Activated naive CD4-positive, alpha-beta T cell treated with anti-CD3 and anti-CD28 coated beads for 36 hours (primary cell): ENCODE measurements around the gene GOLGA6L1. TPM values are rescaled to one million over a fixed set of nuclear protein-coding genes. Genes with fewer than 3 reads are reported as not detected.
"Not testable (repeated sequence)": the region's sequence is repeated elsewhere in the genome, so short reads cannot be mapped to it uniquely, and the experiment has no call there.

Experiments
- CTCF ChIA-PET: fragments of 350-600 bp; sonication (Branson Sonifier 250); formaldehyde crosslinking; loops from one replicate; lab custom pipeline; 2021; ENCODE audit warnings: antibody characterized with exemption; lab: Charles Lee
- DNase-seq: peaks from one replicate; pipeline ENCODE4 v3.0.0-alpha.2; 2020
- H3K27ac Mint-ChIP-seq: one replicate; pipeline ENCODE4 v1.8.0; 2021; ENCODE audit warnings: mild to moderate bottlenecking, mixed read lengths
- H3K27me3 Mint-ChIP-seq: one replicate; pipeline ENCODE4 v1.8.0; 2021; ENCODE audit warnings: low read depth, mixed read lengths
- H3K36me3 Mint-ChIP-seq: one replicate; pipeline ENCODE4 v1.8.0; 2021; ENCODE audit warnings: low read depth, mixed read lengths
- H3K4me1 Mint-ChIP-seq: one replicate; pipeline ENCODE4 v1.8.0; 2021; ENCODE audit warnings: low read depth, mixed read lengths
- H3K4me3 Mint-ChIP-seq: one replicate; pipeline ENCODE4 v1.8.0; 2021; ENCODE audit warnings: mild to moderate bottlenecking, moderate library complexity, mixed read lengths
- H3K9me3 Mint-ChIP-seq: one replicate; pipeline ENCODE4 v1.8.0; 2021; ENCODE audit warnings: mixed read lengths
- intact Hi-C: fragments of 100-400 bp; cut with micrococcal nuclease; formaldehyde crosslinking; loops from one replicate; pipeline ENCODE4 v1.15.1; 2023
- total RNA-seq, 2 experiments: library from RNA; stranded (reverse); gene quantifications; one replicate each; pipeline ENCODE4 v1.2.3, GENCODE V29; 2021

GOLGA6L1 gene, protein sequence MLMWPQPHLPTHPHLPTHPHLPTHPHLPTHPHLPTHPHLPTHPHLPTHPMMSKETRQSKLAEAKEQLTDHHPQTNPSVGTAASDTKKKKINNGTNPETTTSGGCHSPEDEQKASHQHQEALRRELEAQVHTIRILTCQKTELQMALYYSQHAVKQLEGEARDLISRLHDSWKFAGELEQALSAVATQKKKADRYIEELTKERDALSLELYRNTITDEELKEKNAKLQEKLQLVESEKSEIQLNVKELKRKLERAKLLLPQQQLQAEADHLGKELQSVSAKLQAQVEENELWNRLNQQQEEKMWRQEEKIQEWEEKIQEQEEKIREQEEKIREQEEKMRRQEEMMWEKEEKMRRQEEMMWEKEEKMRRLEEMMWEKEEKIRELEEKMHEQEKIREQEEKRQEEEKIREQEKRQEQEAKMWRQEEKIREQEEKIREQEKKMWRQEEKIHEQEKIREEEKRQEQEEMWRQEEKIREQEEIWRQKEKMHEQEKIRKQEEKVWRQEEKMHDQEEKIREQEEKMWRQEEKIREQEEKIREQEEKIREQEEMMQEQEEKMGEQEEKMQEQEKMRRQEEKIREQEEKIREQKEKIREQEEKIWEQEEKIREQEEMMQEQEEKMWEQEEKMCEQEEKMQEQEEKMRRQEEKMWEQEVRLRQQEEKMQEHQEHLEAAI
- not detected for total RNA-seq

GRCh38 chr15:23136722-23137121, at the start of gene GOLGA6L1:
Gene GOLGA6L1, minus strand, starts transcription at chr15:23136822. Its CDS starts 91 bp downstream, at chr15:23136731.
- DNase-seq, H3K36me3 Mint-ChIP-seq, H3K4me1 Mint-ChIP-seq, CTCF ChIA-PET, H3K4me3 Mint-ChIP-seq, intact Hi-C loops, H3K27ac Mint-ChIP-seq, H3K27me3 Mint-ChIP-seq, H3K9me3 Mint-ChIP-seq: not testable (repeated sequence)

DNA sequence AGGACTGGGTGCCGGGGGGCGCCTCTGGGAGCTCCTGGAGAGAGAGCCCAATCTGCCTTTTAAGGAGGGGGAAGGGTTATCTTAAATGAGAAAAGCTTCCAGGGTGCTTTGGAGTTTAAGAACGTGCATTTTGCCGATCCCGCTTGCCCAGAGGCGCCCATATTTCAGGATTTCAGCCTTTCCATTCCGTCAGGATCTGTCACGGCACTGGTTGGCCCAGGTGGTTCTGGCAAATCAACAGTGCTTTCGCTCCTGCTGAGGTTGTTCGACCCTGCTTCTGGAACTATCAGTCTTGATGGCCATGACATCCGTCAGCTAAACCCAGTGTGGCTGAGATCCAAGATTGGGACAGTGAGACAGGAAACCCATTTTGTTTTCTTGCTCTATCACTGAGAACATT, 44.6 kb upstream of the GOLGA6L1 start:
- H3K4me1 Mint-ChIP-seq, H3K36me3 Mint-ChIP-seq, CTCF ChIA-PET, H3K9me3 Mint-ChIP-seq, H3K27ac Mint-ChIP-seq, H3K4me3 Mint-ChIP-seq, H3K27me3 Mint-ChIP-seq, DNase-seq, intact Hi-C loops: not testable (repeated sequence)

DNA sequence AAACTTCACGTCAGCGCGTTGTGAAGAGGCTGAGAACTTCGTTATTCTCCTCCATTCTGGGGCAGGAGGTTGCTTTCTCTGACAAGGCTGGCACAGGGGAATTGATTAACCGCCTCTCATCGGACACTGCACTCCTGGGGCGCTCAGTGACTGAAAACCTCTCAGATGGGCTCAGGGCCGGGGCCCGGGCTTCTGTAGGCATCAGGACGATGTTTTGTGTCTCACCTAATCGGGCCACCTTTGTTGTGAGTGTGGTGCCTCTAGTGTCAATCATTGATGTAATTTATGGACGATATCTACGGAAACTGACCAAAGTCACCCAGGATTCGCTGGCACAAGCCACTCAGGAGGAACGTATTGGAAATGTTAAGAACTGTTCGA, 43.9 kb upstream of the GOLGA6L1 start:
- DNase-seq, H3K27me3 Mint-ChIP-seq, H3K4me3 Mint-ChIP-seq, H3K36me3 Mint-ChIP-seq, intact Hi-C loops, H3K27ac Mint-ChIP-seq, H3K4me1 Mint-ChIP-seq, CTCF ChIA-PET, H3K9me3 Mint-ChIP-seq: not testable (repeated sequence)

DNA sequence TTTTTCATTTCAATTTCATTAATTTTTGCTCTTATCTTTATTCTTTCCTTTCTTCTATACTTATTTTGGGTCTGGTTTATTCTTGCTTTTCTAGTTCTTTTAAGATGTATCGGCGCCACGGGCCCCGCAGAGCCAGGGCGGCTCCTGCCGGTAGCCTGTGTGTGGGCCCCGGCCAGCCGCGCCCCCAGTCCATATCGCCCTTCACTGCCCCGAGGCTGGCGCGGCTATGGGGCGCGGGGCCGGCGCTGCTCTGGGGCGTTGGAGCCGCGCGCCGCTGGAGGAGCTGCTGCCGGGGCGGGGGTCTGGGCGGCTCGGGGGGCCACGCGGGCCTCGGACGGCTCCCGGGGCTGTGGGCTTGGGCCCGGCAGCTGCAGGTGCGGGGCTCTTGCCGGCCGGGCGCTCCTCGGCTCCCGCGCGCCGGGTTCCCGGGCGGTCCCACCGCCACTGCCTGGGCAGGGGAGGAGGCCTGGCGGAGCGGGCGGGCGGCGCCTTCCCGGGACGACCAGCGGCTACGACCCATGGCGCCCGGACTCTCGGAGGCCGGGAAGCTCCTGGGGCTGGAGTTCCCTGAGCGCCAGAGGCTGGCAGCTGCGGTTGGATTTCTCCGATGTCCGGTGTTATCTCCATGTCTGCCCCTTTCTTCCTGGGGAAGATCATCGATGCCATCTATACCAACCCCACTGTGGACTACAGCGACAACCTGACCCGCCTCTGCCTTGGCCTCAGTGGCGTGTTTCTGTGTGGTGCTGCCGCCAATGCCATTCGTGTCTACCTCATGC, 43.3 kb upstream of the GOLGA6L1 start:
- H3K4me1 Mint-ChIP-seq, H3K27me3 Mint-ChIP-seq, H3K27ac Mint-ChIP-seq, H3K4me3 Mint-ChIP-seq, H3K36me3 Mint-ChIP-seq, H3K9me3 Mint-ChIP-seq, CTCF ChIA-PET, DNase-seq, intact Hi-C loops: not testable (repeated sequence)

DNA sequence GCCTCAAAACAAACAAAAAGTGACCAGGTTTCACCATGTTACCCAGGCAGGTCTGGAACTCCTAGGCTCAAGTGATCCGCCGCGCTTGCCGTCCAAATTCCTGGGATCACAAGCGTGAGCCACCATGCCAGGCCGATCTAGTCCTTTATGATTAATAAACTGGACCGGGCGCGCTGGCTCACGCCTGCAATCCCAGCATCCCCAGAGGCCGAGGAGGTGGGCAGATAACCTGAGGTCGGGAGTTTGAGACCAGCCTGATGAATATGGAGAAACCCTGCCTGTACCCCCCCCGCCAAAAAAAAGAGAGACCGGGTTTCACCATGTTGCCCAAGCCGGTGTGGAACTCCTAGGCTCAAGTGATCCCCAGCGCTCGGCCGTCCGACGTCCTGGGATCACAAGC, 40.1 kb upstream of the GOLGA6L1 start:
- CTCF ChIA-PET, H3K9me3 Mint-ChIP-seq, DNase-seq, intact Hi-C loops, H3K4me3 Mint-ChIP-seq, H3K27me3 Mint-ChIP-seq, H3K4me1 Mint-ChIP-seq, H3K36me3 Mint-ChIP-seq, H3K27ac Mint-ChIP-seq: not testable (repeated sequence)

DNA sequence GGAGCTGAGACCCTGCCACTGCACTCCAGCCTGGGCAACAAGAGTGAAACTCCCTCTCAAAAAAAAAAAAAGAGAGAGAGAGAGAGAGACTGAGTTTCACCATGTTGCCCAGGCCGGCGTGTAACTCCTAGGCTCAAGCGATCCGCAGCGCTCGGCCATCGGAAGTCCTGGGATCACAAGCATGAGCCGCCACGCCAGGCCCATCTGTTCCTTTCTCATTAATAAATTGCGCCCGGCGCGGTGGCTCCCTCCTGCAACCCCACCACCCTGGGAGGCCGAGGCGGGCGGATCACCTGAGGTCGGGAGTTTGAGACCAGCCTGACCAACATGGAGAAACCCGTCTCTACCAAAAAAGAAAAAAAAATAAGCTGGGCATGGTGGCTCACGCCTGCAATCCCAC, 39.0 kb upstream of the GOLGA6L1 start:
- H3K4me3 Mint-ChIP-seq, H3K9me3 Mint-ChIP-seq, H3K27ac Mint-ChIP-seq, intact Hi-C loops, H3K27me3 Mint-ChIP-seq, CTCF ChIA-PET, H3K36me3 Mint-ChIP-seq, H3K4me1 Mint-ChIP-seq, DNase-seq: not testable (repeated sequence)

DNA sequence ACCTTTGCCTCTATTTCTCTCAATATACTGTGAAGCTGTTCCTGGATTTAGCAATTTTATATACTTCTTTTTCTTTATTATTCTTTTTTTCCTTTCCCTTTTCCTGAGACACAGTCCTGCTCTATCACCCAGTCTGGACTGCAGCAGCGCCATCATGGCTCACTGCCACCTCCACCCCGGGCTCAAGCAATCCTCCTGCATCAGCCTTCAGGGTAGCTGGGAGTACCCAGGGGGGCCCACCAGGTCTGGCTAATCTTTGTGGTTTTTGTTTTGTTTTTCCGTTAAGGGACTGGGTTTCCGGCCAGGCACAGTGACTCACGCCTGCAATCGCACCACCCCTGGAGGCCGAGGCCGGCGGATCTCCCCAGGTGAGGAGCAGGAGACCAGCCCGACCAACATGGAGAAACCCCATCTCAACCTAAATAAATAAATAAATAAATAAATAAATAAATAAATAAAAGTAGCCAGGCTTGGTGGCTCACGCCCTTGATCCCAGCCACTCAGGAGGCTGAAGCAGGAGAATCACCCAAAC, 38.1 kb upstream of the GOLGA6L1 start:
- H3K27me3 Mint-ChIP-seq, H3K9me3 Mint-ChIP-seq, H3K4me1 Mint-ChIP-seq, DNase-seq, H3K36me3 Mint-ChIP-seq, H3K4me3 Mint-ChIP-seq, CTCF ChIA-PET, H3K27ac Mint-ChIP-seq, intact Hi-C loops: not testable (repeated sequence)

GRCh38 chr15:23132787-23133186, 3.8 kb downstream of the GOLGA6L1 start:
- CTCF ChIA-PET: not testable (repeated sequence)

DNA sequence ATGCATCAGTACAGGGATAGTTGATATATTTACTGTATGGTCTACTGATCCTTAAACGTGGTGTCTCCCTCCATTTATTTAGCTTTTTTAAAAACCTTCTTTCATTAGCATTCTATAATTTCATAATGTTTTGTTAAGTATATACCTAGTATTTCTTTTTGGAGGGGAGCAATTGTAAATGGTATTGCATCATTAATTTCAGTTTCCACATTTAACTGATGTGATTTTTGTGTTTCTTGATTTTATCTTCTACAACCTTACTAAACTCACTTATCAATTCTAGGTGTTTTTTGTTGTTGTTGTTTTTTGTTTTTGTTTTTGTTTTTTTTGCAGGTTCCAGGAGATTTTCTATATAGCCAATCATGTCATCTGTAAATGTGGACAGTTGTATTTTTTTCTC, 18.4 kb downstream of the GOLGA6L1 start:
- H3K27ac Mint-ChIP-seq: no peak overlapping the region
- CTCF ChIA-PET: no interaction called here

More at GRCh38 chr15:23132787-23133186, 3.8 kb downstream of the GOLGA6L1 start:
- H3K27me3 Mint-ChIP-seq, H3K4me3 Mint-ChIP-seq, H3K36me3 Mint-ChIP-seq, H3K27ac Mint-ChIP-seq, H3K9me3 Mint-ChIP-seq, intact Hi-C loops, DNase-seq, H3K4me1 Mint-ChIP-seq: not testable (repeated sequence)

DNA sequence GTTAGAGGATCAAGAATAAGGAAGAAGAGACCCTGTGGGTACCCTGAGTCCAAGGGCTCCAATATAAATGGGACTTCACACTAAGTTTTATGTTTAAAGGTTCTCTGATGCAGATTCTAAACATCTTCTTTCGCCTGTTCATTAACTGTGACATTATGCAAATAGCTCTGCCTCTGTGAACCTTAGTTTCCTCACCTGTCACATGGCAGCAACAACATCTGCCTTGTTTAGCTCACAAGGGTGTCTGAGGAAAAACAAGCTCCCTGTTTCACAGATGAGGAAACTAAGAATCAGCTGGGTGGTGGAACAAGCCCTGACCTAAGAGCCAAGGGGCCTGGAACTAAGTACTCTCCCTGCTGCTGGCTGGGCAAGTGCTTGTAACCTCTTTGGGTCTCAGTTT, 40.8 kb downstream of the GOLGA6L1 start:
- intact Hi-C loops: no loop called here

More for the DNA sequence above, 18.4 kb downstream of the GOLGA6L1 start:
- Mint-ChIP-seq H3K4me1 (no peaks in the 10 kb centered on the region), H3K27me3 (peaks cover 7% of the 10 kb centered on the region), H3K4me3 (no peak overlapping the region), H3K36me3 (no peaks in the 10 kb centered on the region), H3K9me3 (no peaks in the 10 kb centered on the region)
- intact Hi-C loops: no loop called here
- DNase-seq: no peak

DNA sequence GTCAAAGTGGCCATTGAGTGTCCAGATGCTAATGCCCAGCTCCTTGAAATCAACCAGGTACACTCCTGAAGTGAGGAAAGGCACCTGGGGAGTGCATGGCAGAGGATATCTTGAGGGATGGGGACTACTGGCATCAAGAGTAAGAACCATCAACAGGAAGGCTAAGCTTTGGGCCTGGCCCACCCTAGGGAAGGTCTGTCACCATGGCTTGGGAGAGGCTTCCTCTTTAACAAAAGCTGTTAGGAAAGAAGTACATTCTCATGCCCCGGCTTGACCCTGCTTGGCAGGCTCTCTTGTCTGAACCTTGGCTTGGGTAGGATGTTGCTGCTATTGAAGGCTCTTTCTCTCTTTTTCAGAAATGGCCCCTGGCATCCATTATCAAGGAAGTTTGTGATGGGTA, 53.5 kb downstream of the GOLGA6L1 start:
- no peak overlapping the region for H3K27ac Mint-ChIP-seq
- DNase-seq: no peak
- H3K27me3 Mint-ChIP-seq: no peaks in the 10 kb centered on the region
- H3K9me3 Mint-ChIP-seq: no peaks in the 10 kb centered on the region
- CTCF ChIA-PET: no interaction called here
- no peaks in the 10 kb centered on the region for H3K36me3 Mint-ChIP-seq
- intact Hi-C loops: no loop called here
- no peak overlapping the region for H3K4me3 Mint-ChIP-seq
- no peaks in the 10 kb centered on the region for H3K4me1 Mint-ChIP-seq

More for the DNA sequence above, 40.8 kb downstream of the GOLGA6L1 start:
- Mint-ChIP-seq H3K4me3 (no peak overlapping the region), H3K36me3 (no peaks in the 10 kb centered on the region), H3K27ac (no peak overlapping the region), H3K27me3 (peaks cover 8% of the 10 kb centered on the region), H3K9me3 (no peaks in the 10 kb centered on the region), H3K4me1 (no peaks in the 10 kb centered on the region)
- no peak for DNase-seq
- CTCF ChIA-PET: no interaction called here

DNA sequence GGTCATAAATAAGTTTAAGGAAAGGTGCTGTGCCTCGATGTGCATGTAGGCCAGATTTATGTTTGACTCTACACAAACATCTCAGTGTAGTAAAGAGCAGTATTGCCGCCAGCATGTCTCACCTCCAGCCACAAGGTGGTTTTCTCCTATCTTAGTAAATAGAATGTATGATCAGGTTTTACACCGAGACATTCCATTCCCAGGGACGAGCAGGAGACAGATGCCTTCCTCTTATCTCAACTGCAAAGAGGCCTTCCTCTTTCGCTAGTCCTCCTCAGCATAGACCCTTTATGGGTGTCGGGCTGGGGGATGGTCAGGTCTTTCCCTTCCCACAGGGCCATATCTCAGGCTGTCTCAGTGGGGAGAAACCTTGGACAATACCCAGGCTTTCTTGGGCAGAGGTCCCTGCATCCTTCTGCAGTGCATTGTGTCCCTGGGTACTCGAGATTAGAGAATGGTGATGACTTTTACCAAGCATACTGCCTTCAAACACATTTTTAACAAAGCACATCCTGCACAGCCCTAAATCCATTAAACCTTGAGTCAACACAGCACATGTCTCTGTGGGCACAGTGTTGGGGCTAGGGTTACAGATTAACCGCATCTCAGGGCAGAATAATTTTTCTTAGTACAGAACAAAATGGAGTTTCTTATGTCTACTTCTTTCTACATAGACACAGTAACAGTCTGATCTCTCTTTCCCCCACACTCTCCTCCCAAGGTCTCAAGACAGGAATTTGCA, 54.5 kb downstream of the GOLGA6L1 start:
- H3K27me3 Mint-ChIP-seq, intact Hi-C loops, H3K4me1 Mint-ChIP-seq, CTCF ChIA-PET, DNase-seq, H3K27ac Mint-ChIP-seq, H3K9me3 Mint-ChIP-seq, H3K4me3 Mint-ChIP-seq, H3K36me3 Mint-ChIP-seq: not testable (repeated sequence)
